ENCODE results near the gene RALGPS2.

Gene RALGPS2

DNA sequence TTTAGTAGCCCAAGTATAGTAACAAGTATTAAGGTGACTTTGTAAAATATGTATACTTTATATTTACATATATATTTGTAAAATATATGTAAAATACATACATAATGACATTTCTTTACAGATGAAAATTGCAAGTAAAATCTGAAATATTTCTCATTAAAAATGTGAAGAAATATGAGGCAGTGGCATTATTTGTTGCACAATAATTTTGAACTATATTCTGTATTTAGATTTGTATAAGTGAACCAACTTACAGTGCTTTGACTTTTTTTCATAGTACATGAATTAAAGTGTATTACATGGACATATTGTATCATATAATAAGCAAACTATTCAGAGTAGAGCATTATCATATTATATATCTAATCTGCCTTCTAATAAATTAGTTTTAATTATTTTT is 85.5 kb downstream of the RALGPS2 start:
- ATAC-seq, result no peak
- no peak for TF ChIP-seq RARB (CRISPR knock-in tag; IDR thresholded peaks at IDR 0.05)
- no peak for TF ChIP-seq SNAI2 (CRISPR knock-in tag; IDR thresholded peaks at IDR 0.05)
- no peak for TF ChIP-seq ARNTL (CRISPR knock-in tag; IDR thresholded peaks at IDR 0.05; ENCODE audit: borderline replicate concordance, low read depth)

DNA sequence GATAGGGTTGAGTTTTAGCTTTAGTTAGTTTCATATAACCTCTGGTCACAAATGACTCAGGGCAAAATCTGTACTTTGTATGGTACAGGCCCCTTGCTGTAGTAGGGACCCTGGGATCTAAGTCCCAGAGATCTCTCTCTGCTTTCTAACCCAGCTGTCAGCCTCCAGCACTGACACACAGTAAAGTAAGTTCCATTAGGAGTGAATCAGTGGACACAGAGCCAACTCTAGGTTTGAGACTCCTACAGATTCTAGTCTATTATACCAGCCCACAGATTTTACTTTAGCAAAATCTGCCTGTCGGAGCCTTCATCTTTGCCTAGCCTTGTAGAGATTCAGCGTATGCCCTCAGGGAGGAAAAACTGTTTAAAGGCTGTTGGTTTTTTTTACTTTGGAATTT is 93.4 kb downstream of the RALGPS2 start:
- ATAC-seq, result peak; percentile 77

DNA sequence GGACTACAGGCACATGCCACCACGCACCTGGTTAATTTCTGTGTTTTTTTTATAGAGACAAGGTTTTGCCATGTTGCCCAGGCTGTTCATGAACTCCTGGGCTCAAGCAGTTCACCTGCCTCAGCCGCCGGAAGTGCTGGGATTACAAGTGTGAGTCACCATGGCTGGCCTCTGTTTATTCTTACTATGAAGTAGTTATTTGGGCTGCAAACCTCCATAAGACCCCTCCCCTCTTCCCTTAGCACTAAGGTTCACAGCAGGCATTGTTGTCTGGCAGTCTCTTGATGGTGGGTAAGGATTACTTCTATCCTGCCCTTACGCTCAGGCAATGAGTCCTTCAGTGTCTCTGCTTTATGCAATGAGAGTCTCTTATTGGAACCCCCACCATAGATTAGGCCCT is 94.1 kb downstream of the RALGPS2 start:
- TF ChIP-seq BACH2 (CRISPR knock-in tag; IDR thresholded peaks at IDR 0.05; ENCODE audit: borderline replicate concordance) (no peak), ZNF8 (CRISPR knock-in tag; IDR thresholded peaks at IDR 0.05) (no peak), OSR1 (CRISPR knock-in tag; IDR thresholded peaks at IDR 0.05) (no peak), ZFP3 (CRISPR knock-in tag; IDR thresholded peaks at IDR 0.05) (no peak), CSDC2 (CRISPR knock-in tag; IDR thresholded peaks at IDR 0.05) (no peak), RARB (CRISPR knock-in tag; IDR thresholded peaks at IDR 0.05) (no peak), ARNTL (CRISPR knock-in tag; IDR thresholded peaks at IDR 0.05; ENCODE audit: borderline replicate concordance, low read depth) (no peak), TCF4 (CRISPR knock-in tag; IDR thresholded peaks at IDR 0.05; ENCODE audit: borderline replicate concordance) (no peak), TOX (CRISPR knock-in tag; IDR thresholded peaks at IDR 0.05; ENCODE audit: borderline replicate concordance) (no peak), ZNF70 (CRISPR knock-in tag; IDR thresholded peaks at IDR 0.05) (no peak), ZC3H10 (CRISPR knock-in tag; IDR thresholded peaks at IDR 0.05) (no peak)
- TF ChIP-seq, protein P1, sequence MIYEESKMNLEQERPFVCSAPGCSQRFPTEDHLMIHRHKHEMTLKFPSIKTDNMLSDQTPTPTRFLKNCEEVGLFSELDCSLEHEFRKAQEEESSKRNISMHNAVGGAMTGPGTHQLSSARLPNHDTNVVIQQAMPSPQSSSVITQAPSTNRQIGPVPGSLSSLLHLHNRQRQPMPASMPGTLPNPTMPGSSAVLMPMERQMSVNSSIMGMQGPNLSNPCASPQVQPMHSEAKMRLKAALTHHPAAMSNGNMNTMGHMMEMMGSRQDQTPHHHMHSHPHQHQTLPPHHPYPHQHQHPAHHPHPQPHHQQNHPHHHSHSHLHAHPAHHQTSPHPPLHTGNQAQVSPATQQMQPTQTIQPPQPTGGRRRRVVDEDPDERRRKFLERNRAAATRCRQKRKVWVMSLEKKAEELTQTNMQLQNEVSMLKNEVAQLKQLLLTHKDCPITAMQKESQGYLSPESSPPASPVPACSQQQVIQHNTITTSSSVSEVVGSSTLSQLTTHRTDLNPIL (CRISPR knock-in tag; IDR thresholded peaks at IDR 0.05; ENCODE audit: low read depth), result no peak
- TF ChIP-seq, protein P2, sequence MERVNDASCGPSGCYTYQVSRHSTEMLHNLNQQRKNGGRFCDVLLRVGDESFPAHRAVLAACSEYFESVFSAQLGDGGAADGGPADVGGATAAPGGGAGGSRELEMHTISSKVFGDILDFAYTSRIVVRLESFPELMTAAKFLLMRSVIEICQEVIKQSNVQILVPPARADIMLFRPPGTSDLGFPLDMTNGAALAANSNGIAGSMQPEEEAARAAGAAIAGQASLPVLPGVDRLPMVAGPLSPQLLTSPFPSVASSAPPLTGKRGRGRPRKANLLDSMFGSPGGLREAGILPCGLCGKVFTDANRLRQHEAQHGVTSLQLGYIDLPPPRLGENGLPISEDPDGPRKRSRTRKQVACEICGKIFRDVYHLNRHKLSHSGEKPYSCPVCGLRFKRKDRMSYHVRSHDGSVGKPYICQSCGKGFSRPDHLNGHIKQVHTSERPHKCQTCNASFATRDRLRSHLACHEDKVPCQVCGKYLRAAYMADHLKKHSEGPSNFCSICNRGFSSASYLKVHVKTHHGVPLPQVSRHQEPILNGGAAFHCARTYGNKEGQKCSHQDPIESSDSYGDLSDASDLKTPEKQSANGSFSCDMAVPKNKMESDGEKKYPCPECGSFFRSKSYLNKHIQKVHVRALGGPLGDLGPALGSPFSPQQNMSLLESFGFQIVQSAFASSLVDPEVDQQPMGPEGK (CRISPR knock-in tag; IDR thresholded peaks at IDR 0.05; ENCODE audit: borderline replicate concordance), result no peak
- no peak; the same call in 2 of the 3 replicates for ATAC-seq

More for the DNA sequence above, 93.4 kb downstream of the RALGPS2 start:
- TF ChIP-seq ZNF70 (CRISPR knock-in tag; IDR thresholded peaks at IDR 0.05), result no peak
- no peak for TF ChIP-seq BACH2 (CRISPR knock-in tag; IDR thresholded peaks at IDR 0.05; ENCODE audit: borderline replicate concordance)
- no peak for TF ChIP-seq RARB (CRISPR knock-in tag; IDR thresholded peaks at IDR 0.05)
- TF ChIP-seq, protein P3, sequence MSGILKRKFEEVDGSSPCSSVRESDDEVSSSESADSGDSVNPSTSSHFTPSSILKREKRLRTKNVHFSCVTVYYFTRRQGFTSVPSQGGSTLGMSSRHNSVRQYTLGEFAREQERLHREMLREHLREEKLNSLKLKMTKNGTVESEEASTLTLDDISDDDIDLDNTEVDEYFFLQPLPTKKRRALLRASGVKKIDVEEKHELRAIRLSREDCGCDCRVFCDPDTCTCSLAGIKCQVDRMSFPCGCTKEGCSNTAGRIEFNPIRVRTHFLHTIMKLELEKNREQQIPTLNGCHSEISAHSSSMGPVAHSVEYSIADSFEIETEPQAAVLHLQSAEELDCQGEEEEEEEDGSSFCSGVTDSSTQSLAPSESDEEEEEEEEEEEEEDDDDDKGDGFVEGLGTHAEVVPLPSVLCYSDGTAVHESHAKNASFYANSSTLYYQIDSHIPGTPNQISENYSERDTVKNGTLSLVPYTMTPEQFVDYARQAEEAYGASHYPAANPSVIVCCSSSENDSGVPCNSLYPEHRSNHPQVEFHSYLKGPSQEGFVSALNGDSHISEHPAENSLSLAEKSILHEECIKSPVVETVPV (CRISPR knock-in tag; IDR thresholded peaks at IDR 0.05), result no peak
- TF ChIP-seq, protein P1 (CRISPR knock-in tag; IDR thresholded peaks at IDR 0.05; ENCODE audit: low read depth), result no peak
- TF ChIP-seq PPARA (CRISPR knock-in tag; IDR thresholded peaks at IDR 0.05; ENCODE audit: borderline replicate concordance), result no peak
- no peak for TF ChIP-seq OSR1 (CRISPR knock-in tag; IDR thresholded peaks at IDR 0.05)
- no peak for TF ChIP-seq CSDC2 (CRISPR knock-in tag; IDR thresholded peaks at IDR 0.05)
- no peak for TF ChIP-seq ZFP30 (CRISPR knock-in tag; IDR thresholded peaks at IDR 0.05)
- TF ChIP-seq, protein P2 (CRISPR knock-in tag; IDR thresholded peaks at IDR 0.05; ENCODE audit: borderline replicate concordance), result no peak
- no peak for TF ChIP-seq ZNF8 (CRISPR knock-in tag; IDR thresholded peaks at IDR 0.05)
- TF ChIP-seq ESRRG (CRISPR knock-in tag; IDR thresholded peaks at IDR 0.05), result no peak
- TF ChIP-seq ZNF565 (CRISPR knock-in tag; conservative IDR thresholded peaks at IDR 0.05; ENCODE audit: low read depth), result no peak
- no peak for TF ChIP-seq GLIS3 (CRISPR knock-in tag; IDR thresholded peaks at IDR 0.05)
- no peak for TF ChIP-seq ZC3H10 (CRISPR knock-in tag; IDR thresholded peaks at IDR 0.05)
- no peak for TF ChIP-seq SNAI2 (CRISPR knock-in tag; IDR thresholded peaks at IDR 0.05)
- no peak for TF ChIP-seq TOX (CRISPR knock-in tag; IDR thresholded peaks at IDR 0.05; ENCODE audit: borderline replicate concordance)
- TF ChIP-seq ISL1 (CRISPR knock-in tag; IDR thresholded peaks at IDR 0.05), result no peak
- no peak for TF ChIP-seq ZFP3 (CRISPR knock-in tag; IDR thresholded peaks at IDR 0.05)
- TF ChIP-seq, protein P4, sequence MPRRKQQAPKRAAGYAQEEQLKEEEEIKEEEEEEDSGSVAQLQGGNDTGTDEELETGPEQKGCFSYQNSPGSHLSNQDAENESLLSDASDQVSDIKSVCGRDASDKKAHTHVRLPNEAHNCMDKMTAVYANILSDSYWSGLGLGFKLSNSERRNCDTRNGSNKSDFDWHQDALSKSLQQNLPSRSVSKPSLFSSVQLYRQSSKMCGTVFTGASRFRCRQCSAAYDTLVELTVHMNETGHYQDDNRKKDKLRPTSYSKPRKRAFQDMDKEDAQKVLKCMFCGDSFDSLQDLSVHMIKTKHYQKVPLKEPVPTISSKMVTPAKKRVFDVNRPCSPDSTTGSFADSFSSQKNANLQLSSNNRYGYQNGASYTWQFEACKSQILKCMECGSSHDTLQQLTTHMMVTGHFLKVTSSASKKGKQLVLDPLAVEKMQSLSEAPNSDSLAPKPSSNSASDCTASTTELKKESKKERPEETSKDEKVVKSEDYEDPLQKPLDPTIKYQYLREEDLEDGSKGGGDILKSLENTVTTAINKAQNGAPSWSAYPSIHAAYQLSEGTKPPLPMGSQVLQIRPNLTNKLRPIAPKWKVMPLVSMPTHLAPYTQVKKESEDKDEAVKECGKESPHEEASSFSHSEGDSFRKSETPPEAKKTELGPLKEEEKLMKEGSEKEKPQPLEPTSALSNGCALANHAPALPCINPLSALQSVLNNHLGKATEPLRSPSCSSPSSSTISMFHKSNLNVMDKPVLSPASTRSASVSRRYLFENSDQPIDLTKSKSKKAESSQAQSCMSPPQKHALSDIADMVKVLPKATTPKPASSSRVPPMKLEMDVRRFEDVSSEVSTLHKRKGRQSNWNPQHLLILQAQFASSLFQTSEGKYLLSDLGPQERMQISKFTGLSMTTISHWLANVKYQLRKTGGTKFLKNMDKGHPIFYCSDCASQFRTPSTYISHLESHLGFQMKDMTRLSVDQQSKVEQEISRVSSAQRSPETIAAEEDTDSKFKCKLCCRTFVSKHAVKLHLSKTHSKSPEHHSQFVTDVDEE (CRISPR knock-in tag; IDR thresholded peaks at IDR 0.05), result no peak
